IMR-90 (cell line): ENCODE data around the gene ATOSA. TPM values are rescaled to one million over a fixed set of nuclear protein-coding genes. Genes with fewer than 3 reads are reported as not detected.

Source experiments
- ATAC-seq: fragments of 200-7000 bp; cut with Tn5 transposase; 2 replicates; pipeline ENCODE4 v1.9.1; 2020; ENCODE audit warnings: low read depth, mild to moderate bottlenecking, moderate library complexity
- BruUV-seq: library from RNA; stranded (reverse); fragments of 400-500 nt; replicated peaks from 2 replicates; lab custom pipeline; 2021; lab: Mats Ljungman, UMichigan
- CTCF ChIA-PET: fragments of 300-600 bp; formaldehyde crosslinking; extraction: SDS; loops from one replicate; lab custom pipeline; 2021; ENCODE audit warnings: antibody characterized with exemption; lab: Yijun Ruan, JAX
- POLR2A ChIA-PET: fragments of 300-600 bp; sonication (Branson Sonifier 250); formaldehyde crosslinking; loops from one replicate; lab custom pipeline; 2022; ENCODE audit warnings: antibody characterized with exemption; ENCODE audit not compliant: unreplicated experiment; lab: Charles Lee
- DNase-seq: peaks from one replicate; pipeline ENCODE4 v3.0.0; 2013
- H2AFZ ChIP-seq: replicated peaks from 2 replicates; pipeline ENCODE3; 2013; ENCODE audit warnings: low read length, mild to moderate bottlenecking; ENCODE audit not compliant: poor library complexity
- H2AK5ac ChIP-seq: 2 replicates; pipeline ENCODE4 v1.6.1; 2013; ENCODE audit warnings: low read depth, low read length, inconsistent platforms
- H2AK9ac ChIP-seq: replicated peaks from 2 replicates; pipeline ENCODE3; 2013; ENCODE audit warnings: mild to moderate bottlenecking, low read depth, low read length, moderate library complexity; ENCODE audit not compliant: poor library complexity
- H2BK120ac ChIP-seq: 2 replicates; pipeline ENCODE4 v1.6.1; 2013; ENCODE audit warnings: low read depth, low read length, inconsistent platforms
- H2BK15ac ChIP-seq: 3 replicates; pipeline ENCODE4 v1.6.1; 2013; ENCODE audit warnings: low read depth, low read length, inconsistent platforms
- H2BK20ac ChIP-seq: 2 replicates; pipeline ENCODE4 v1.6.1; 2013; ENCODE audit warnings: low read depth, mild to moderate bottlenecking, inconsistent platforms, low read length, moderate library complexity
- H2BK5ac ChIP-seq: 2 replicates; pipeline ENCODE4 v1.6.1; 2013; ENCODE audit warnings: mild to moderate bottlenecking, low read depth, low read length, inconsistent platforms; ENCODE audit not compliant: poor library complexity, severe bottlenecking
- H3K14ac ChIP-seq: replicated peaks from 2 replicates; pipeline ENCODE4 v1.6.1; 2013; ENCODE audit warnings: low read depth, low read length, inconsistent platforms
- H3K18ac ChIP-seq: 2 replicates; pipeline ENCODE4 v1.6.1; 2013; ENCODE audit warnings: low read depth, low read length, control low read depth
- H3K23ac ChIP-seq: 2 replicates; pipeline ENCODE4 v1.6.1; 2013; ENCODE audit warnings: low read depth, low read length, inconsistent platforms
- H3K27ac ChIP-seq: 2 replicates; pipeline ENCODE4 v1.5.1; 2013; ENCODE audit warnings: mild to moderate bottlenecking, control low read depth, low read length; ENCODE audit not compliant: insufficient read depth
- H3K27me3 ChIP-seq: 2 replicates; pipeline ENCODE4 v1.6.1; 2013; ENCODE audit warnings: low read length; ENCODE audit not compliant: control insufficient read depth, insufficient read depth
- H3K36me3 ChIP-seq: 2 replicates; pipeline ENCODE4 v1.6.1; 2013; ENCODE audit warnings: low read length, mixed read lengths; ENCODE audit not compliant: control insufficient read depth, insufficient read depth
- H3K4ac ChIP-seq: 2 replicates; pipeline ENCODE4 v1.6.1; 2013; ENCODE audit warnings: low read depth, low read length, inconsistent platforms
- H3K4me1 ChIP-seq: 2 replicates; pipeline ENCODE4 v1.6.1; 2013; ENCODE audit warnings: low read length, mixed read lengths; ENCODE audit not compliant: control insufficient read depth, insufficient read depth
- H3K4me2 ChIP-seq: 2 replicates; pipeline ENCODE4 v1.6.1; 2013; ENCODE audit warnings: low read depth, mild to moderate bottlenecking, control low read depth, low read length, moderate library complexity
- H3K4me3 ChIP-seq: 2 replicates; pipeline ENCODE4 v1.5.1; 2013; ENCODE audit warnings: low read depth, mild to moderate bottlenecking, control low read depth, low read length, moderate library complexity; ENCODE audit not compliant: insufficient read depth
- H3K56ac ChIP-seq: 2 replicates; pipeline ENCODE4 v1.6.1; 2013; ENCODE audit warnings: low read length, inconsistent platforms; ENCODE audit not compliant: insufficient read depth; ENCODE audit errors: extremely low read depth
- H3K79me1 ChIP-seq, 2 experiments: 2 replicates each; pipeline ENCODE4 v1.6.1; 2013; ENCODE audit warnings: low read length in 2 of 2, inconsistent platforms in 1 of 2, low read depth in 1 of 2
- H3K9ac ChIP-seq: 2 replicates; pipeline ENCODE4 v1.6.1; 2013; ENCODE audit warnings: low read depth, low read length, control low read depth
- H3K9me1 ChIP-seq: 2 replicates; pipeline ENCODE4 v1.6.1; 2013; ENCODE audit warnings: low read length, inconsistent platforms; ENCODE audit not compliant: insufficient read depth
- H3K9me3 ChIP-seq: 2 replicates; pipeline ENCODE4 v1.6.1; 2013; ENCODE audit warnings: low read length; ENCODE audit not compliant: control insufficient read depth, insufficient read depth
- H4K20me1 ChIP-seq: 2 replicates; pipeline ENCODE4 v1.6.1; 2013; ENCODE audit warnings: low read length, inconsistent platforms; ENCODE audit not compliant: insufficient read depth
- H4K5ac ChIP-seq: 2 replicates; pipeline ENCODE4 v1.6.1; 2013; ENCODE audit warnings: mild to moderate bottlenecking, low read depth, low read length, control low read depth
- H4K8ac ChIP-seq, 2 experiments: 2 replicates each; pipeline ENCODE4 v1.6.1; 2013; ENCODE audit warnings: low read depth in 2 of 2, low read length in 2 of 2, control low read depth in 1 of 2, inconsistent platforms in 1 of 2
- H4K91ac ChIP-seq: 2 replicates; pipeline ENCODE4 v1.6.1; 2013; ENCODE audit warnings: low read depth, low read length, inconsistent platforms; ENCODE audit not compliant: insufficient read depth
- CHD1 ChIP-seq: IDR thresholded peaks from 2 replicates; pipeline ENCODE4 v1.6.1; 2012; ENCODE audit warnings: low read depth, low read length, improper control_type of control experiment
- MAZ ChIP-seq: IDR thresholded peaks from 2 replicates; pipeline ENCODE4 v1.6.1; 2012; ENCODE audit warnings: low read depth, mild to moderate bottlenecking, low read length, improper control_type of control experiment, moderate library complexity, borderline replicate concordance
- RAD21 ChIP-seq: IDR thresholded peaks from 2 replicates; pipeline ENCODE4 v1.6.1; 2012; ENCODE audit warnings: low read length, improper control_type of control experiment
- SMC3 ChIP-seq: fragments of 150-350 bp; IDR thresholded peaks from 2 replicates; pipeline ENCODE4 v1.6.1; 2016; ENCODE audit warnings: low read depth, mild to moderate bottlenecking, antibody characterized with exemption, low read length, moderate library complexity
- WGBS, 2 experiments: methylation state at CpG; one replicate each; pipeline versions ENCODE4 v1.1.5 to v1.1.7; 2013; ENCODE audit warnings: missing lambda C conversion rate in 2 of 2; ENCODE audit not compliant: insufficient read length in 1 of 2; ENCODE audit errors: extremely low coverage in 2 of 2; 5-methylcytosine and 5-hydroxymethylcytosine counted together
- dilution Hi-C: fragments of 300-500 bp; cut with HindIII; formaldehyde crosslinking; loops from one replicate; pipeline ENCODE4 v1.14.3; 2018; ENCODE audit warnings: low sequenced_read_pairs; ENCODE audit not compliant: unreplicated experiment
- in situ Hi-C: fragments of 300-500 bp; cut with MboI; formaldehyde crosslinking; loops from 3 replicates; pipeline ENCODE4 v1.14.3; 2019; ENCODE audit warnings: low sequenced_read_pairs, inconsistent platforms, mixed read lengths
- intact Hi-C: fragments of 100-400 bp; cut with micrococcal nuclease; formaldehyde crosslinking; loops from 2 replicates; pipeline ENCODE4 v1.10.0; 2022
- polyA plus RNA-seq, 3 experiments: library from polyadenylated mRNA; depleted of rRNA; stranded (reverse); fragments of >200 nt; gene quantifications; 2 replicates each; pipeline ENCODE4 v1.2.3, GENCODE V29; 2012; ENCODE audit warnings: low replicate concordance in 1 of 3
- total RNA-seq: library from RNA; depleted of rRNA; stranded (reverse); fragments of >200 nt; gene quantifications from 2 replicates; pipeline ENCODE4 v1.2.3, GENCODE V29; 2012
- TF ChIP-seq, protein P1 (sequence below): conservative IDR thresholded peaks from 2 replicates; pipeline ENCODE4 v1.5.1; 2012; ENCODE audit warnings: mild to moderate bottlenecking, low read depth, low read length, improper control_type of control experiment

The ATOSA gene
- total and polyA plus RNA-seq, 2 of the 4 experiments (the other 2 are of a cell fraction), result 13.2 to 17.2 TPM

- H2AFZ ChIP-seq, result peak overlapping the region; percentile 100
- H3K4ac ChIP-seq, result peak overlapping the region; percentile 63
- peak overlapping the region; percentile 38; the same call in 1 of the 2 replicates for H4K91ac ChIP-seq
- peak overlapping the region; percentile 70; the same call in 1 of the 2 replicates for H3K56ac ChIP-seq
- H2BK20ac ChIP-seq, result no peak overlapping the region
- dilution Hi-C loops, result no loop called here
- peak overlapping the region; percentile 37 to 59; a peak in 3 of 4 replicates for H4K8ac ChIP-seq
- H3K18ac ChIP-seq, result peak overlapping the region; percentile 16; the same call in 1 of the 2 replicates
- no peaks in the 10 kb centered on the region for H3K9me1 ChIP-seq
- DNase-seq (peak; percentile 65), ATAC-seq (peak; percentile 52)
- H4K5ac ChIP-seq, result peak overlapping the region; percentile 39; the same call in 1 of the 2 replicates
- no peaks in the 10 kb centered on the region; the same call in 1 of the 2 replicates for H3K27me3 ChIP-seq
- no peaks in the 10 kb centered on the region for H3K36me3 ChIP-seq
- ChIA-PET POLR2A (no interaction called here), CTCF (no interaction called here)
- H3K9ac ChIP-seq, result peak overlapping the region; percentile 74
- H3K4me2 ChIP-seq, result peak overlapping the region; percentile 98
- in situ Hi-C loops, result no loop called here
- WGBS, 2 experiments, result 0% methylated on average over 2 of the region's 16 CpGs; no CpG with 5 or more reads in 1 of the 2 experiments
- H3K14ac ChIP-seq, result peak overlapping the region; percentile 69
- H3K9me3 ChIP-seq, result no peaks in the 10 kb centered on the region
- no peak overlapping the region; the same call in 2 of the 3 replicates for H2BK15ac ChIP-seq
- TF ChIP-seq RAD21 (peak; percentile 41), SMC3 (peak; percentile 12; the same call in 1 of the 2 replicates), MAZ (no peak), CHD1 (no peak)
- TF ChIP-seq, protein P1, sequence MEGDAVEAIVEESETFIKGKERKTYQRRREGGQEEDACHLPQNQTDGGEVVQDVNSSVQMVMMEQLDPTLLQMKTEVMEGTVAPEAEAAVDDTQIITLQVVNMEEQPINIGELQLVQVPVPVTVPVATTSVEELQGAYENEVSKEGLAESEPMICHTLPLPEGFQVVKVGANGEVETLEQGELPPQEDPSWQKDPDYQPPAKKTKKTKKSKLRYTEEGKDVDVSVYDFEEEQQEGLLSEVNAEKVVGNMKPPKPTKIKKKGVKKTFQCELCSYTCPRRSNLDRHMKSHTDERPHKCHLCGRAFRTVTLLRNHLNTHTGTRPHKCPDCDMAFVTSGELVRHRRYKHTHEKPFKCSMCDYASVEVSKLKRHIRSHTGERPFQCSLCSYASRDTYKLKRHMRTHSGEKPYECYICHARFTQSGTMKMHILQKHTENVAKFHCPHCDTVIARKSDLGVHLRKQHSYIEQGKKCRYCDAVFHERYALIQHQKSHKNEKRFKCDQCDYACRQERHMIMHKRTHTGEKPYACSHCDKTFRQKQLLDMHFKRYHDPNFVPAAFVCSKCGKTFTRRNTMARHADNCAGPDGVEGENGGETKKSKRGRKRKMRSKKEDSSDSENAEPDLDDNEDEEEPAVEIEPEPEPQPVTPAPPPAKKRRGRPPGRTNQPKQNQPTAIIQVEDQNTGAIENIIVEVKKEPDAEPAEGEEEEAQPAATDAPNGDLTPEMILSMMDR, result peak; percentile 30; the same call in 1 of the 2 replicates
- H2AK9ac ChIP-seq, result peak overlapping the region; percentile 31
- H3K4me1 ChIP-seq, result no peaks in the 10 kb centered on the region
- no peak overlapping the region for H2AK5ac ChIP-seq
- H3K4me3 ChIP-seq, result peak overlapping the region; percentile 94
- peak overlapping the region; percentile 69 for H3K27ac ChIP-seq
- peak overlapping the region; percentile 75 for H2BK5ac ChIP-seq
- intact Hi-C loops, result loop anchor here (2.0 to 10.0 kb wide), 5 partner anchors 57 to 423 kb away; partner anchors contain the start of gene MYO5A
- no peak overlapping the region for H2BK120ac ChIP-seq
- H3K79me1 ChIP-seq, result peaks cover 0 to 5% of the 10 kb centered on the region in 2 experiments; a peak in 2 of 4 replicates
- BruUV-seq, result no TSS peak
- peak overlapping the region; percentile 53 for H3K23ac ChIP-seq
- no peaks in the 10 kb centered on the region for H4K20me1 ChIP-seq
Observed at GRCh38 chr15:52677593-52678467, 1.4 kb downstream of the ATOSA start.
